Right lobe of liver (tissue), 4 donors: ENCODE measurements around the gene VSNL1.

Source experiments
- POLR2A ChIP-seq: fragments of 450-650 bp; IDR thresholded peaks from one replicate; pipeline ENCODE4 v1.6.1; 2017; ENCODE audit warnings: antibody characterized with exemption, mild to moderate bottlenecking
- TF ChIP-seq, protein P1 (sequence below), 4 donors: fragments of 200-600 bp in 3 of 4; fragments of 450-650 bp in 1 of 4; IDR thresholded peaks; one replicate each; pipeline versions ENCODE4 v1.5.1 to v1.8.0; 2016 to 2022; ENCODE audit warnings: antibody characterized with exemption in 4 of 4, mild to moderate bottlenecking in 2 of 4
- donor health status: DM: no; HTN: no; CAD: no.
- donor health status: DM: no; HTN: no; CAD: no.
- donor health status: DM: no; HTN: yes; CAD: no.

DNA sequence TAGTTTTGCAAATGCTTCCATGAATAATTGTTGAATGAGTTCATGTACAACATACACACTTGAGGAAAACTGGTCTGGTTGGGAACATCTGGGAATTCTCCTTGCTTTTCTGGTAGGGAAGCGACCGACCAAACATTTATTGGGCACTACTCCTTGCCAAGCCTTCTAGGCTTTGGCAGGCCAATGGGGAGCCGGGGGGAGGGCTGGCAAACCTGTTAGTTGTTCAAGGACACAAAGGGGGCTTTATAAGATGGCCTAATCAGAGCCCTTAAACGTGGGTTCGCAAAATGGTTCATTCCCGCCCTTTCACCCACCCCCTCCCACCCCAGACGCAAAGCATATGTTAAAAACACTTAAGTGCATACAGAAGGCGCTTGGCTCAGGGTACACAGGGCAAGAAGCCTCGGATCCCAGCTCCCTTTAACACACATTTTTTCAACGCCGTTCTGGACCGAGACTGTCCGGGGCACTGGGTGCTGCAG, 844 bp upstream of the VSNL1 start:
- TF ChIP-seq, protein P1, sequence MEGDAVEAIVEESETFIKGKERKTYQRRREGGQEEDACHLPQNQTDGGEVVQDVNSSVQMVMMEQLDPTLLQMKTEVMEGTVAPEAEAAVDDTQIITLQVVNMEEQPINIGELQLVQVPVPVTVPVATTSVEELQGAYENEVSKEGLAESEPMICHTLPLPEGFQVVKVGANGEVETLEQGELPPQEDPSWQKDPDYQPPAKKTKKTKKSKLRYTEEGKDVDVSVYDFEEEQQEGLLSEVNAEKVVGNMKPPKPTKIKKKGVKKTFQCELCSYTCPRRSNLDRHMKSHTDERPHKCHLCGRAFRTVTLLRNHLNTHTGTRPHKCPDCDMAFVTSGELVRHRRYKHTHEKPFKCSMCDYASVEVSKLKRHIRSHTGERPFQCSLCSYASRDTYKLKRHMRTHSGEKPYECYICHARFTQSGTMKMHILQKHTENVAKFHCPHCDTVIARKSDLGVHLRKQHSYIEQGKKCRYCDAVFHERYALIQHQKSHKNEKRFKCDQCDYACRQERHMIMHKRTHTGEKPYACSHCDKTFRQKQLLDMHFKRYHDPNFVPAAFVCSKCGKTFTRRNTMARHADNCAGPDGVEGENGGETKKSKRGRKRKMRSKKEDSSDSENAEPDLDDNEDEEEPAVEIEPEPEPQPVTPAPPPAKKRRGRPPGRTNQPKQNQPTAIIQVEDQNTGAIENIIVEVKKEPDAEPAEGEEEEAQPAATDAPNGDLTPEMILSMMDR (IDR thresholded peaks at IDR 0.05) = no peak
- no peak for TF ChIP-seq POLR2A
